Measurements from ENCODE around the gene BCAS3. TPM values are rescaled to one million over a fixed set of nuclear protein-coding genes. Genes with fewer than 3 reads are reported as not detected.
A peak's percentile ranks its signal among the peaks of the same experiment; 100 is the strongest.

Gene BCAS3
- polyA plus RNA-seq, 3 donors, result 10.3 to 19.1 (median 14.7) TPM

- Mint-ChIP-seq H3K9me3 (peaks cover 0 to 43% (median 24%) of the 10 kb centered on the region in 7 donors), H3K27me3 (ENCODE audit: low read depth in 3 of 3) (peaks cover 83 to 97% (median 89%) of the 10 kb centered on the region in 3 donors), H3K27ac (no peak overlapping the region), H3K4me1 (peaks cover 41% of the 10 kb centered on the region), H3K36me3 (peaks cover 10 to 12% of the 10 kb centered on the region in 2 donors), H3K4me3 (peak overlapping the region in 1 of 2 donors; percentile 65)
- Histone ChIP-seq H3K36me3 (replicated peaks in 1 of 2; ENCODE audit: control insufficient read depth in 1 of 2, insufficient read depth in 2 of 2, low read length in 2 of 2) (no peaks in the 10 kb centered on the region), H3K27ac (ENCODE audit: low read depth in 1 of 2, low read length in 2 of 2) (no peak overlapping the region), H3K27me3 (ENCODE audit: control insufficient read depth in 2 of 2, insufficient read depth in 2 of 2, low read length in 2 of 2) (peaks cover 91 to 98% of the 10 kb centered on the region in 2 donors), H3K9ac (ENCODE audit: insufficient read depth, low read length, poor library complexity, severe bottlenecking) (no peak overlapping the region), H3K4me3 (replicated peaks in 1 of 3; ENCODE audit: low read depth in 2 of 3, low read length in 3 of 3) (no peak overlapping the region), H3K9me3 (replicated peaks in 1 of 2; ENCODE audit: control insufficient read depth in 1 of 2, insufficient read depth in 1 of 2, low read length in 2 of 2) (peaks cover 27 to 37% of the 10 kb centered on the region in 2 donors), H3K4me2 (replicated peaks; ENCODE audit: extremely low read depth, low read length, poor library complexity, severe bottlenecking) (no peak overlapping the region), H2AFZ (ENCODE audit: insufficient read depth, low read depth, low read length, poor library complexity, severe bottlenecking) (no peak overlapping the region), H3K4me1 (ENCODE audit: control insufficient read depth in 1 of 2, insufficient read depth in 2 of 2, low read length in 2 of 2) (peaks cover 52 to 57% of the 10 kb centered on the region in 2 donors), H4K20me1 (ENCODE audit: insufficient read depth, low read length) (peaks cover 5% of the 10 kb centered on the region), H3K79me2 (ENCODE audit: insufficient read depth, low read length) (no peaks in the 10 kb centered on the region)
- no peak for TF ChIP-seq CTCF (IDR thresholded peaks at IDR 0.05)
- WGBS (ENCODE audit: insufficient coverage), result 64% methylated on average over 7 of the region's 8 CpGs
- DNase-seq, result no peak
- intact Hi-C loops (cut with micrococcal nuclease), result no loop called here
Measured at GRCh38 chr17:61406971-61407911, 729.6 kb downstream of the BCAS3 start.

GRCh38 chr17:61408151-61409041 is 730.7 kb downstream of the BCAS3 start:
- DNase-seq, result no peak
- H3K27ac ChIP-seq (ENCODE audit: low read depth in 1 of 2, low read length in 2 of 2), result no peak overlapping the region
- H3K36me3 ChIP-seq (replicated peaks in 1 of 2; ENCODE audit: control insufficient read depth in 1 of 2, insufficient read depth in 2 of 2, low read length in 2 of 2), result no peaks in the 10 kb centered on the region
- H3K27me3 Mint-ChIP-seq (ENCODE audit: low read depth in 3 of 3), result peaks cover 78 to 97% (median 84%) of the 10 kb centered on the region in 3 donors
- H3K27ac Mint-ChIP-seq, result no peak overlapping the region
- H3K27me3 ChIP-seq (ENCODE audit: control insufficient read depth in 2 of 2, insufficient read depth in 2 of 2, low read length in 2 of 2), result peaks cover 90 to 97% of the 10 kb centered on the region in 2 donors
- intact Hi-C loops (cut with micrococcal nuclease), result no loop called here
- H3K9me3 Mint-ChIP-seq, result peaks cover 0 to 42% (median 18%) of the 10 kb centered on the region in 7 donors
- TF ChIP-seq CTCF (IDR thresholded peaks at IDR 0.05), result no peak
- H3K79me2 ChIP-seq (ENCODE audit: insufficient read depth, low read length), result no peaks in the 10 kb centered on the region
- peaks cover 30% of the 10 kb centered on the region for H3K4me1 Mint-ChIP-seq
- peak overlapping the region; percentile 85 for H3K4me2 ChIP-seq (replicated peaks; ENCODE audit: extremely low read depth, low read length, poor library complexity, severe bottlenecking)
- no peak overlapping the region for H3K9ac ChIP-seq (ENCODE audit: insufficient read depth, low read length, poor library complexity, severe bottlenecking)
- H3K36me3 Mint-ChIP-seq, result peaks cover 7 to 8% of the 10 kb centered on the region in 2 donors
- WGBS (ENCODE audit: insufficient coverage), result 10% methylated on average over 39 of the region's 41 CpGs
- H3K4me3 Mint-ChIP-seq, result peak overlapping the region; percentile 65 to 88
- H3K4me3 ChIP-seq (replicated peaks in 1 of 3; ENCODE audit: low read depth in 2 of 3, low read length in 3 of 3), result peak overlapping the region in 1 of 3 experiments; percentile 74
- H4K20me1 ChIP-seq (ENCODE audit: insufficient read depth, low read length), result peaks cover 5% of the 10 kb centered on the region
- H3K9me3 ChIP-seq (replicated peaks in 1 of 2; ENCODE audit: control insufficient read depth in 1 of 2, insufficient read depth in 1 of 2, low read length in 2 of 2), result peaks cover 26 to 32% of the 10 kb centered on the region in 2 donors
- H3K4me1 ChIP-seq (ENCODE audit: control insufficient read depth in 1 of 2, insufficient read depth in 2 of 2, low read length in 2 of 2), result peaks cover 52 to 56% of the 10 kb centered on the region in 2 donors
- peak overlapping the region; percentile 19 for H2AFZ ChIP-seq (ENCODE audit: insufficient read depth, low read depth, low read length, poor library complexity, severe bottlenecking)

Data from CD14-positive monocyte (primary cell).